HG03064 (cell line): ENCODE data around the gene PMEL.
"Not testable (repeated sequence)": the region's sequence is repeated elsewhere in the genome, so short reads cannot be mapped to it uniquely, and the experiment has no call there.

Source experiments
- ATAC-seq: cut with Tn5 transposase; IDR thresholded peaks from one replicate; pipeline ENCODE4 v1.9.1; 2021; ENCODE audit warnings: low read depth; ENCODE audit not compliant: unreplicated experiment

PMEL gene

DNA sequence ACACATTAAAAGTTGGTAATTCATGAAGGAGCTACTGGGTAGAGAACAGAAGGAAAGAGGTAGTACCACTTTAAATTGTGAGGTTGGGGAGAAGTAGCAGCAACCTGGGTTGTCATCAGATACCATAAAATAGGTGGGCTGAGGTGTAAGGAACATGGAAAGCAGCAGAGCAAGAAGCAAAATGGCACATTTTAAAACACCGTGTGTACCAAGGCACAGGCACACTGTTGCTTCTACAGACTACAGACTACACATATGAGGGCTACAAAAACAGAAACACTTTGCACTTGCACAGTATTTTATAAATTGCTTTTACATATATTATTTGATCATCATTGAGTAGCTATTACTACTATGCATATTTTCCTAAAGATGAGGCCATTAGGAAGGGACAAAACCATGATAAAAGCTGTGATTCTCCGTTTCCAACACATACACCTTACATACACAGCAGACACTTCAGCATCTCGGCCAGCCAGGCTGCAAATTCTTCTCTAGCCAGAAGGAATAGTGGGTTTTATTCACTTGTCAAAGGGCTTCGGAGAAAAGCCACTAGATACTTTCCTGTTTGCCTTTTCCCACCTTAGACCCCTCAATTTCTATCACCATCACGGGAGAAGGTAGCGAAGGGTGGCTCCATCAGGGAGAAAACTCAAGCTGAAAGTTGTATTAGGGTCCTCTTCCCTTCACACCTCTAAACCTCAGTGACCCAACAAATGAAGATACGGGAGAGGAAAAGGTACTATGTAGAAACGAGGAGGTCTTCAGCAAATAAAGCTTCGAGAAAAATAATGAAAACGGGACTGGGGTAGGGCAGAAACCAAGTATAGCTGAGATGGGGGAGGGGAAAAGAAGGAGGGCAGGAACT is 39.7 kb downstream of the PMEL start:
- no peak for ATAC-seq

DNA sequence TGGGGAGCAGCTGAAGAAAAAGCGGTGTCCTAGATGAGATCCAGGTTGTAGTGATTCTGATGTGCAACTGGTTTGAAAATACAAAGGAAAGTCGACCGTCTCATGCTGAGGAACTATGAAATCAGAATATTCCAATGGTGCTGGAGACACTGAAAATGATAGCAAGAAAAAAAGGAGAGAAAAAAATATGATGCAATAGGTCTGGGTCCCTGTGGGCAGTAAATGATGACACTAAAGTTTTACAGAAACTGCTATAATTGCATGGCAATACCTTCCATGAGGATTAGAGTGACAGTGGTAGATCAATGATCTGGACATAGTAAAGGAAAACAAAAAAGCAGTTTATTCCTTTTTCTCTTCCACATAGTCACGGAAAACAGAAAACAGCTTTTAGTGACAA is 40.5 kb downstream of the PMEL start:
- ATAC-seq = no peak

DNA sequence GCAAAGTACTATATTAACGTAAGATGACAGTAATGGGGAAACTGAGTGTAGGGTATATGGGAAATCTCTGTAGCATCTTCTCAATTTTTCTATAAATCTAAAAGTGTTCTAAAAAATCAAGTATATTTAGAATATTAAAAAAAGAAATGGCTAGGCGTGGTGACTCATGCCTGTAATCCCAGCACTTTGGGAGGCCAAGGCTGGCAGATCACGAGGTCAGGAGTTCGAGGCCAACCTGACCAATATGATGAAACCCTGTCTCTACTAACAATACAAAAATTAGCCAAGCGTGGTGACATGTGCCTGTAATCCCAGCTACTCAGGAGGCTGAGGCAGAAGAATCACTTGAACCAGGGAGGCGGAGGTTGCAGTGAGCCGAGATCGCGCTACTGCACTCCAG is 42.2 kb downstream of the PMEL start:
- not testable (repeated sequence) for ATAC-seq

DNA sequence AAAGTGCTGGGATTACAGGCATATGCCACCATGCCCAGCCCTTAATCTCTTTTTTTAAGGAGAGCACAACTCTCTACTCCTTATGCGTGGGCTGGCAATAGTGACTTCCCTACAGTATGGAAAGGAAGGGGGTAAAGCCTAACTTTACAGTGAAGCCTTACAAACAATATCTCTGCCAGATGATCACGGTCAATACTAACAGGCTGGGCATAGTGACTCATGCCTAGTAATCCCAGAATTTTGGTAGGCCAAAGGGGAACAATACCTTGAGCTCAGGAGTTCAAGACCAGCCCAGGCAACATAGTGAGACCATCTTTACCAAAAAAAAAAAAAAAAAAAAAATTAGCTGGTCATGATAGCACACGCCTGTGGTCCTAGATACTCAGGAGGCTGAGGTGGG is 43.7 kb downstream of the PMEL start:
- ATAC-seq = no peak

DNA sequence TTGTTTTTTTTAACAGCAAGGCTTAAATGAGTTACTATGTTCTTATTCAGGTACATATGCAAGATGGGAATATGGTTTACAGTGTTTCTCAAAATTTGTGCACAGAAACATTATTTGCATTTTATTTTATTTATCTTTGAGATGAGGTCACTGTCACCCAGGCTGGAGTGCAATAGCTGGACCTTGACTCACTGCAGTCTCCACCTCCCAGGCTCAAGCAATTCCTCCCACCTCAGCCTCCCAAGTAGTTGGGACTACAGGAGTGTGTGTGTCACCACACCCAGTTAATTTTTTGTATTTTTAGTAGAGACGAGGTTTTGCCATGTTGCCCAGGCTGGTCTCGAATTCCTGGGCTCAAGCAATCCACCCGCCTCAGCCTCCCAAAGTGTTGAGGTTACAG is 46.8 kb downstream of the PMEL start:
- ATAC-seq = not testable (repeated sequence)

DNA sequence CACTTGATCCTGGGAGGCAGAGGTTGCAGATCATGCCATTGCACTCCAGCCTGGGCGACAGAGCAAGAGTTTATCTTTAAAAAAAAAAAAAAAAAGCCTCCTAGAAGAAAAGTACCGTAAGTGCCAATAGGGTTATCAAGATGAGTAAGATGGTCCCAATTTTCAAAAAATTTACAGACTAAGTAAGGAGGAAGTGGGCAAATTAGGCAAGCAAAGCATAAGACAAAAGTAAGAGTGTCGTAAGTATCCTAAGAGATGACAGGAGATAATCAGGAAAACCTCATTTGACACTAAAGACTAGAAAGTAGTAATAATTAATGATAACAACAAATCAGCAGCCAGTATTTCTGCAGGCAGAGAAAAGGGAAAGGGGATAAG is 50.4 kb downstream of the PMEL start:
- ATAC-seq = no peak

DNA sequence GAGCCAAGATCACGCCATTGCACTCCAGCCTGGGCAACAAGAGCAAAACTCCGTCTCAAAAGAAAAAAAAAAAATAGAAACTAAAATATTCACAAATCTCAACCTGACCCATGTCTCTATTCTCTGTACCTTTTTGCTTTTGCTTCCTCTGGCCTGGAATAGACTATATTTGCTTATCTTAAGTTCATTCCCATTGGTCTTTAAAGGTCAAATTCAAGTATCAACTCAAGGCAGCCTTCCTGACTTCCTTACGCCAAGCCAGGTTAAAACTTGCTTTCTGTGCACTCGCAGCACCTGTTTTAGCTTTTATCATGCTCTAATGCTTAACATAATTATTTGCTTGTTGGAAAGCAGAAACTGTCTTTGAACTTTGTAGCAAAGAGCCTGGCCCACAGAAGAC is 52.9 kb downstream of the PMEL start:
- no peak for ATAC-seq

DNA sequence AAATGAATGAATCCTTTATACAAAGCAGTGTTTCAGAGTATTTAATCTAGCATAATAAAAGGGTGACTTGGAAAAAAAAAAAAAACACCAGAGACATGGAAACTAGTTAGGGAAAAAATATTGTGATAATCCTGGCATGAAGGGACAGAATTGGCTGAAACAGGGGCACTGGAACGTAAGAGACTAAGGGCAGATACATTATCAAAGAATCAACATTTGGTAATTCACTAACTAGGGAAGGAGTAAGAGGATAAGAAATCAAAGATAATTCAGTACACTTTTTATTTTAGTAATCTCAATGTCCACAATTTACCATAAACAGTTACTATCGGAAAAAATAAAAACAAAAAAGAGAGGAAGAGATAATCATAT is 56.3 kb downstream of the PMEL start:
- no peak for ATAC-seq

DNA sequence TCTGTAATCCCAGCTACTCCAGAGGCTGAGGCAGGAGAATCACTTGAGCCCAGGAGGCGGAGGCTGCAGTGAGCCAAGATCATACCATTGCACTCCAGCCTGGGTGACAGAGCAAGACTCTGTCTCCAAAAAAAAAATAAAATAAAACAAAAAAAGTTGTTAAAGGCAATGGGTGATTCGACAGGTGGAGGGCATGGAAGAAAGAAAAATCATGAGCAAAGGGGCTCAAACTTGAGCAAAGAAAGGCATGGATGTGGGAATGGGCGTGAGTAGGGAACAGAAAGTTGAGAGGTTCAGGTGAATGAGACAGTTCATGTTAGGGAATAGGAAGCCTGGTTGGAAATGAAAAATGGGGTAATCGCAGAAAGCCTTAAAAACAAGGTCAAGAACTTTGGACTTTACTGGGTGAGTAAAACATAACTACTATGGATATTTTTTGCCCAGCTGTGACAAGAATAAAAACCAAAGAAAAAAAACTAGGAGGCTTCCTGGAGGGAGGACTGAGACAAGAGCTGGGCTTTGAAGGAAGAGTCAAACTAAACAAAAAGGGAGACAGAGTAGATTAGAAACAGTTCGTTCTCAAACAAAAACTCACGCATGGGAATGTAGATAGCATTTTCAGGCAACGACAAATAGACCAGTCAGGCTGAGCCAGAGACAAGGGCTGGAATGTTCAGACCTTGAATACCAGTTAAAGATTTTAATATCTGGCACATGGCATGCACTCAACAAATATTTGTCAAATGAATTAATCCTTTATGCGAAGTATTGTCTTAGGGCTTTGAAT is 56.9 kb downstream of the PMEL start:
- no peak for ATAC-seq

DNA sequence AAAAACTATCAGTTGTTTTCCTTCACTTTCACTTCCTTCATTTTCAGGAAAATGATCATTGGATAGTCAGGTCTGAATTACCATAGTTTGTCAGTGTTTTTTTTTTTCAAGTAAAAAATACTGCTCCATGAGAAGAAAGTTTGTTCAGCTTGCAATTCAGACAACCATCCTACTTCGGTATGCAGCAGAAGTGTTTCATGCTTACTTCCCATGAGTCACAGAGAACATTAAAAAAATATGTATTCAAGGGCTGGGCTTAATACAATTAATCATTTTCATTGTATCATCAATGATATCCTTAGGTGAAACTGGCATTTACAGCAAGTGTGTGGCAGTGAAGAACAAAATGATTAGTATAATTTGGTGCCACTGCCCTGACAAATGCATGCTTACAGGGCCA is 59.8 kb downstream of the PMEL start:
- no peak for ATAC-seq
